Measurements from ENCODE around the gene PIGR.

DNA sequence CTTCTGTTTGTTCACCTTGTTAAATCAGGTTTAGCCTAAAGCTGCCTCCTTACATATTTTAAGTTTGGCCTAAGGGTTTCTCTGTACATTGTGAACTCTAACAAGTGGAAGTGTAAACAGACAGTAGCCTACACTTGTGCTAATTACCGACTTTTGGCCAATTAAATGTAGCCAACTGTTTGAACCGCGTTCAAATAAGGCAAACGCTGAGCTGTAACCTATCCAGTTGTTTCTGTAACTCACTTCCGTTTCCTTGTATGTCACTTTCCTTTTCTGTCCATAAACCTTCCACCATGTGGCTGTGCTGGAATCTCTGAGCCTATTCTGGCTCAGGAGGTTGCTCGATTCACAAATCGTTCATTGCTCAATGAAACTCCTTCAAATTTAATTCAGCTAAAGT is 32.0 kb upstream of the PIGR start:
- TF ChIP-seq ZNF274 (IDR thresholded peaks at IDR 0.05; ENCODE audit: low read depth, low read length), result no peak
- no peak for TF ChIP-seq CTCF (IDR thresholded peaks at IDR 0.05 in 2 of 3, conservative IDR thresholded peaks at IDR 0.05 in 1 of 3; ENCODE audit: borderline replicate concordance in 1 of 3, insufficient read depth in 1 of 3, low read depth in 2 of 3, low read length in 2 of 3)
- no peak for TF ChIP-seq CEBPB (IDR thresholded peaks at IDR 0.05; ENCODE audit: low read depth)
- TF ChIP-seq MAX (IDR thresholded peaks at IDR 0.05), result no peak
- TF ChIP-seq EZH2 (IDR thresholded peaks at IDR 0.05), result no peak
- no peak for TF ChIP-seq ZBTB33 (IDR thresholded peaks at IDR 0.05; ENCODE audit: extremely low read depth, insufficient replicate concordance, low read length)
- TF ChIP-seq POLR2A (IDR thresholded peaks at IDR 0.05; ENCODE audit: borderline replicate concordance, extremely low read depth, insufficient read depth, insufficient read length), result no peak
- TF ChIP-seq RAD21 (IDR thresholded peaks at IDR 0.05; ENCODE audit: low read depth), result no peak
- no peak for TF ChIP-seq REST (IDR thresholded peaks at IDR 0.05; ENCODE audit: low read depth)
- TF ChIP-seq EGR1 (IDR thresholded peaks at IDR 0.05; ENCODE audit: low read depth), result no peak
- TF ChIP-seq SP1 (IDR thresholded peaks at IDR 0.05; ENCODE audit: low read depth), result no peak

Data from HCT116 (cell line).